ENCODE results near the gene SMIM5.
"Not testable (repeated sequence)": the region's sequence is repeated elsewhere in the genome, so short reads cannot be mapped to it uniquely, and the experiment has no call there.

SMIM5 gene, protein sequence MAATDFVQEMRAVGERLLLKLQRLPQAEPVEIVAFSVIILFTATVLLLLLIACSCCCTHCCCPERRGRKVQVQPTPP

DNA sequence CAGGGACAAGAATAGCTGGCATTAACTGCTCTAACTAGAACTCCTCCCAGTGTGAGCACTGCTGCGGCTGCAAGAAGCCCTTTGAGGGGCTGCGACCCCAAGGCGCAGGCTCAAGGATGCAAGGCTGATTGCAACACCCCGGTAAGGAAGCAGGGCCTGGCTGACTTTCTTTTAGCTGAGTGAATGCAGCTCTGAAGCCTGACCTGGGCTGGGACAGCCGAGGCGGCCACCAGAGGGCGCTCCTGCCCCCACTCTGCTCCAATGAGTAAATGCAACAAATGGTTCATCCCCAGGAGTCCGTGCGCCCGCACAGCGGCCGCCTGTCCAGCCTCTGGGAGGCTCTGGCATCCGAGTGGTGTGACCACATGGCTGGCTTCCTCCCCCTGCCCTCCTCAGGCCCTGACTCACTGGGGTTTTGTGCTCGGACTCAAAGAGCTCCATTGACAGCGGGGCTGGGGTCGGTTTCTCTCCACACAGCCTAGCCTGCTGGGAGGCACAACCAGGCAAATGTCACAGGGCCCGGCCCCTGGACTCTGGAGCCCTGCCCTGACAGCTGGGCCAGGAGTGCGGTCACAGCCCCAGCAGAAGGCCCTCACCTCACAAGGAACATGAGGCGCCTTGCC is at the start of gene SMIM5:
Gene SMIM5 (plus strand): TSS at position 572 of the 623 bp plus-strand sequence. CDS start 6,768 bp downstream, outside the sequence.
- DNase-seq, result no peak

DNA sequence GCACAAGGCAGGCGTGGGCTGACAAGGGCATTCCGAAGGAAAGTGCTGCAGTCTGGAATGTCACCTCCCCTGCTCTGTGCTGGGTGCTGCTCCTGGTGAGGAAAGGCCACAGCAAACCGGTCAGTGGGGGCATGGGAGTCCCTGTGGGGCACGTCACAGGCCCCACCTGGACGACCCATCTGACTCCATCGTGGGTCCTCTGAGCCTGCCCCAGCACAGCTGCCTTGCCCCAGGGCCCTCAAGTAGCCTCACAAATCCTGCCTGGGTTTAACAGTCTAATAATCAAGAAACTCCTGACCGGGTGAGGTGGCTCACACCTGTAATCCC is 48.4 kb upstream of the SMIM5 start:
- no peak for DNase-seq

DNA sequence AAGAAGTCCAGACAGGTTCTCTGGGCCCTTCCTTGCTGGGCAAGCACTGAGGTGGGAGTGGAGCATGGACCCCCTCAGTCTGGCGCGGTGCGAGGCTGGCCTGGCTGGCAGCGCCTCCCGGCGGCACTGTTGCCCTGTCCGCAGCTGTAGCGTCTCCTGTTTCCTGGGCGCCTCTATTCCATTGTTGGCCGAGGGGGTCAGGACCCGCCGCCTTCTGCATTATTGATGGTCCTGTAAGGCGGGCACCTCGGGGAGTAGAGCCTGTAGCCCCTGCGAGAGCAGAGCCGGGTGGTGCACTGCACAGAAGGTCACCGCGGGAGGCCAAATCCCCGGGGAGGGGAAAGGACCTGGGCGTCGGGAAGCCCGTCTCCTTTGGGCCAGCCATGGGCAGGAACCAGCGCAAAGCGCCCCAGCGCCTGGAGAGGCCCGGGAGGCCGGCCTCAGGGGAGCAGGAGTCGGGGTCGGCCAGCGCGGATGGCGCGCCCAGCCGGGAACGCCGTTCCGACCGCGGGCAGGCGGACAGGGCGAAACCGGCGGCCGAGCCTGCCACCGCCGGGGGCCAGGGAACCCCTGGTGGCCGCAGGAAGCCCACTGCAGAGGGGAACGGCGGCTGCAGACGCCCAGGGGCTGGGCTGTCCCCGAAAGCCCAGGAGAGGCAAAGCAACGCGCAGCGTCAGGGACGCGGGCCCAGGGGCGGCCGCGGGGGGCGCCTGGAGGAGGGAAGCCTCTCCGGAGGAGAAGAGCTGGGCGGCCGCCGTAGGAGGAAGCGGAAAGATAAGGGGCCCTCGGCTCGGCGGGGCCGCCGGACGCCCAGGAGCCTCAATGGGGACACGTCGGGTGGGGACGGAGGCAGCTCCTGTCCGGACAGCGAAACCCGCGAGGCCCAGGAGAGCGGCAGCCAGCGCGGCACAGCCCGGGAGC is 45.3 kb upstream of the SMIM5 start, which contains the start of gene MYO15B:
Gene MYO15B (plus strand): TSS at position 126 of the 921 bp plus-strand sequence. CDS start 258 bp downstream, at position 384.
- DNase-seq, result peak; percentile 38

DNA sequence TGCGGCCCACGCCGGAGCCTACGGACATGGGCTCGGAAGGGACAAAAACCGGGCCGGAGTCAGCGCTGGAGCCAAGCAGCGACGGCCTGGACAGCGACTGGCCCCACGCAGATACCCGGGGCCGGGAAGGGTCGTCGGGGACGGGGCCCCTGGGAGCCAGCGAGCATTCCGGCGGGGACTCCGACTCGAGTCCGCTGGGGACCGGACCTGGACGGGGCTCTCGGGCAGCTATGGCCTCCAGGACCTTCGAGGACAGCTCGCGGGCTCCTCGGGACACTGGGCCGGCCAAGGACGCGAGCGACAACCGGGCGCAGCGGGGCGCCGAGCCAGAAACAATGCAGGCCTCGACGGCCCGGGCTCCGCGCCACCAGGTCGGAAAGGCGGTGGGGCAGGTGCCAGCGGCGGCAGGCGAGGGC is 44.6 kb upstream of the SMIM5 start:
- no peak for DNase-seq

DNA sequence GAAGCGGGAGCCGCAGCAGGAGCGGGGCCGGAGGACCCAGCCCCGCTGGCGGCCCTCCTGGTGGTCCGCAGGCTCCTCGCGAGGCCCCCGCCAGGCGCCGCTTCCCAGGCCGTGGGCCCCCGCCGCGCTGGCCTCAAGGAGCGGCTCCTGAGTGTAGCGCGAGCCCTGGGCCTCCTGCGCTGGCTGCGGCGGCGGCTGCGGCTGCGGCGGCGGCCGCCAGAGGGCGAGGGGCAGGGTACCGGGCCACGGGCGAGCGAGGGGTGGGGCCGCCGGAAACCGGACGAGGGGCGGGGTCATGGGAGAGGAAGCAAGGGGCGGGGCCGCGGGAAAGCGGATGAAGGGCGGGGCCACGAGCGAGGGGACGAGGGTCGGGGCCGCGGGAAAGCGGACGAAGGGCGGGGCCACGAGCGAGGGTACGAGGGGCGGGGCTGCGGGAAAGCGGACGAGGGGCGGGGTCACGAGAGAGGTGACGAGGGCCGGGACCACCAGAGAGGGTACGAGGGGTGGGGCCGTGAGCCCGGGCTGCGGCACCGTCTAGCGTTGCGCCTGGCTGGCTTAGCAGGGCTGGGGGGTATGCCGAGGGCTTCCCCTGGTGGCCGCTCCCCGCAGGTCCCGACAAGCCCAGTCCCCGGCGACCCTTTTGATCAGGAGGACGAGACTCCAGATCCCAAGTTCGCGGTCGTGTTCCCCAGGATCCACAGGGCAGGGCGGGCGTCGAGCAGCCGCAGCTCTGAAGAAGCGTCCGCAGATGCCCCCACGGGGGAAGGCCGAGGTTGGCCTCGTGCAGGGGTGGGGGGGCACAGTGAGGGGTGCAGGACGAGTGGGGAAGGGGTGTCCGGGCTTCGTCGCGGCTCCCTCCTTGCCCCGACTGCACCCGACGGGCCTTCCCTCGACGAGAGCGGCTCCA is 44.0 kb upstream of the SMIM5 start:
- peak; percentile 88 for DNase-seq

DNA sequence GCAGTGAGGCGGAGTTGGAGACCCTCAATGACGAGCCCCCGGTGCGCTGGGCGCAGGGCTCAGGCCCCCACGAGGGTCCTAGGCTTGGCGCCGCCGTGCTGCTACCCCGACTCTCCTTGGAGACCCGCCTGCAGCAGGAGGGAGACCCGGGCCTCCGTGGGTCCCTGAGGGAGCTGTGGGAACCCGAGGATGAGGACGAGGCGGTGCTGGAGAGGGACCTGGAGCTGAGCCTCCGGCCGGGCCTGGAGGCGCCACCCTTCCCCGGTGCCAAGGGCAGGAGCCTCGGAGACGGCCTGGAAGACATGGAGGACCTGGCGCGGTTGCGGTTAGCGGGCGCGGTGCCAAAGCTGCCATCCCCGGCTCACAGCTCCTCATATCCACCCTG is 43.3 kb upstream of the SMIM5 start:
- no peak for DNase-seq

GRCh38 chr17:75590314-75590761 is 42.9 kb upstream of the SMIM5 start:
- no peak for DNase-seq

DNA sequence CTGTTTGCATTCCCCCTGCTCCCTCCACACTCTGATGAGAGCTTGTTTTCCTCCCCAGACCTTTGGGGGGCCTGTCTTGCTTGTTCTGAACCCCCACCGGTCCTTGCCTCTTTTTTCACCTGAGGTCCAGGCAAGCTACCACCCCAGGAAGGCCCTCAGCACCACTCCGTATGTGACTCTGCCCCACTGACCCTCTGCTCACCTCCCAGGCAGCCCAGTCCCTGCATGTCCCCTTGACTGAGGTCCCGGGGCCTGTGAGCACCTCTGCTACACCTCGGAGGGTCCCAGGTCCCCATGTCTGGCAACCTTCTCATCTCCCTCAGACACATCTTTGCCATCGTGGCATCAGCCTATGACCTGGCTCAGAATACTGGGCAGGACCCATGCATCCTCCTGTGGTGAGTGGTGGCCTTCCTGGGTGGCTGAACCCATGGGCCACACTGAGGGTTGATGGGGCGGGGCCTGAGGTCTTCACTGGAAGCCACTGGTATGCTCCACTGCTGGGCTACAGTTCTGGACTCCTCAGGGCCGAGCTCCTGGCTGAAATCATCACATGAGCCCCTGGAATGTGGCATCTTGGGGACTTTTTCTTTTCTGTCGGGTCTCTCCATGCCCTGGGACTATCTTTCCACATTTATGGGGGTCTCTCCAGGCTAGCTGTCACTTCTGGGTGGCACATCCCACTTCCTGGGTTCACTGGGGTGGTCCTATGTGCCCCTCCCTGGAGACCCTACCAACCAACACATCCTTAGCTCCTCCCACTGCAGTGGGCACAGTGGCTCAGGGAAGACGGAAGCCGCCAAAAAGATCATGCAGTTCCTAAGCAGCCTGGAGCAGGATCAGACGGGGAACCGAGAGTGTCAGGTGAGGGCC is 42.1 kb upstream of the SMIM5 start:
- no peak for DNase-seq

DNA sequence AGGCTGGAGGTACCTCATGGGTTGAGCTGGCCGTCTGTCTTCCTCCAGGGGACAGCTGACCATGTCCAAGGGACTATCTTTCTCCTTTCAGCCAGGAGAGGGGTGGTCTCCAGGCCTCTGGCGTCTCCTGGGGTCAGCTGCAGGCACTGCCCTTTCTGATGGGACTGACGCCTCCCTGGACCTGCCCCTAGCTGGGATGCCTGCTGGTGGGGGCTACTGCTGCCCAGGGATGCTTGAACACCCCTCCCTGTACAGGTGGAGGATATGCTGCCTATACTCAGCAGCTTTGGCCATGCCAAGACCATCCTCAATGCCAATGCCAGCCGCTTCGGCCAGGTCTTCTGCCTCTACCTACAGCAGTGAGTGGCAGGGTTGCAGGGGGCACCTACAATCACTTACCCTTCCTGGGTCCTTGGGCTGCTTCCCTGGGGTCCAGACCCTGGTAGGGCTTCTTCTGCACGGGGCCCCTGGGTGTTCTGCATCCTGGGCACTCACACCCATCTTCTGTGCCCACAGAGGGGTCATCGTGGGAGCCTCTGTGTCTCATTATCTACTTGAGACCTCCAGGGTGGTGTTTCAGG is 41.4 kb upstream of the SMIM5 start:
- DNase-seq, result no peak

- DNase-seq, result no peak
Measured at GRCh38 chr17:75592348-75593020, 40.8 kb upstream of the SMIM5 start.

DNA sequence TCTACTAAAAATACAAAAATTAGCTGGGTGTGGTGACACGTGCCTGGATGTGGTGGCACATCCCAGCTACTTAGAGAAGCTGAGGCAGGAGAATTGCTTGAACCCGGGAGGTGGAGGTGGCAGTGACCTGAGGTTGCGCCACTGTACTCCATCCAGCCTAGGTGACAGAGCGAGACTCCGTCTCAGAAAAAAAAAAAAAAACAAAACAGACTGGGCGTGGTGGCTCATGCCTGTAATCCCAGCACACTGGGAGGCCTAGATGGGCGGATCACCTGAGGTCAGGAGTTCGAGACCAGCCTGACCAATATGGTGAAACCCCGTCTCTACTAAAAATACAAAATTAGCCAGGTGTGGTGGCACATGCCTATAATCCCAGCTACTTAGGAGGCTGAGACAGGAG is 39.8 kb upstream of the SMIM5 start:
- not testable (repeated sequence) for DNase-seq

DNA sequence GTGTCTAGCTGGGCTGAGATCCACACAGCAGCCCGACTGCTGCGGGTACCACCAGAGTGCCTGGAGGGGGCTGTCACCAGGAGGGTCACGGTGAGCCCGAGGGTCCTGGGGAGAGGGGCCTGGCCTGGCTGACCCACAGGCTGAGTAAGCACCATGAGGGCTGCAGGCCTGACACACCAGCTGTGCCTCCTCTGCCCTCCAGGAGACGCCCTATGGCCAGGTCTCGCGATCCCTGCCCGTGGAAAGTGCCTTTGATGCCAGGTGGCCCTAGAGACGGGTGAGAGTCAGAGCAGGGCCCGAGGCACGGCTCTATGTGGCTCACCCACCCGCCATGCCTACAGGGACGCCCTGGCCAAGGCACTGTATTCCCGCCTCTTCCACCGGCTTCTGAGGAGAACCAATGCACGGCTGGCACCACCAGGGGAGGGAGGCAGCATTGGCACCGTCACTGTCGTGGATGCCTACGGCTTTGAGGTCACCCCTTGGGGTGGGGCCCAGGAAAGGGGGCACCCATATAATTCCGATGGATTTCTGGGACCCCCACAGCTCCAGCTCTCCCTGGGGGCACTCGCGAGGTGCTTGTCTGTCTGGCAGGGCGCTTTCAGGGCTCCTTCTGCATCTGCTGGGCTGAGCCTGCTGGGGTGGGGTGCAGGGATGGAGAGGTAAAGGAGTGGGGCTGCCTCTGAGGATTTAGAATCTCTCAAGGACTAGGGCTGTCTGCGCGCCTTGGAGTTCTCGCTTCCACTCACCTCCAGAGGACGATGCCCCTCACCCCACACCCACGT is 38.5 kb upstream of the SMIM5 start:
- no peak for DNase-seq

DNA sequence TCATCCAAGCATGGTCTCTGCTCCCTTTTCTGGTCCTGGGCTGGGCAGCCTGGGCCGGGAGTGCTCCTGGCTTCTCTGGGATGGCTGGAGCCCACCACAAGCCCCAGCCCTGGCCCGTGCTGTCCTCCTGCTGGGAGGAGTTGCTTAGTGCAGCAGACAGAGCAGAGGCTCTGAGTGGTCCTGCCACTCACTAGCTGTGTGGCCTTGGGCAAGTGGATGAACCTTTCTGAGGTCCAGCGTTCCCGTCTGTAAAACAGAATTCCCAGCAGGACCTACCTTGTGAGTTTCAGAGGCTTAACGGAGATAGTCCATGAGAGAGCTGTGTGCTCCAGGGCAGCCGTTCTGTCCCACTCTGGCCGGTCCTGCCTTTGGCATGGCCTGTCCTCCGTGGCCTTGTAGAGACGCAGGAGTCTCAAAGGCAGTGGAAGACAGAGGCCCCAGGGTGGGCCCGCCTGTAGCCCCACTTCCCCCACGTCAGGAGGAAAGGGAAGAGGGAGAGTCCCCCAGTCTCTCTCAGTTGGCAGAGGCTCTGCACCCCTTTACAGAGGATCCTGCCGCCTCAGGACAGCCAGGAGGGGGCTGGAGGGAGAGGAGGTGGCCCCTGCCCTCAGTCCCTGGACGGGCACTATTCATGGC is 37.8 kb upstream of the SMIM5 start:
- DNase-seq, result no peak

- no peak for DNase-seq
Measured at GRCh38 chr17:75595920-75596313, 37.3 kb upstream of the SMIM5 start.

DNA sequence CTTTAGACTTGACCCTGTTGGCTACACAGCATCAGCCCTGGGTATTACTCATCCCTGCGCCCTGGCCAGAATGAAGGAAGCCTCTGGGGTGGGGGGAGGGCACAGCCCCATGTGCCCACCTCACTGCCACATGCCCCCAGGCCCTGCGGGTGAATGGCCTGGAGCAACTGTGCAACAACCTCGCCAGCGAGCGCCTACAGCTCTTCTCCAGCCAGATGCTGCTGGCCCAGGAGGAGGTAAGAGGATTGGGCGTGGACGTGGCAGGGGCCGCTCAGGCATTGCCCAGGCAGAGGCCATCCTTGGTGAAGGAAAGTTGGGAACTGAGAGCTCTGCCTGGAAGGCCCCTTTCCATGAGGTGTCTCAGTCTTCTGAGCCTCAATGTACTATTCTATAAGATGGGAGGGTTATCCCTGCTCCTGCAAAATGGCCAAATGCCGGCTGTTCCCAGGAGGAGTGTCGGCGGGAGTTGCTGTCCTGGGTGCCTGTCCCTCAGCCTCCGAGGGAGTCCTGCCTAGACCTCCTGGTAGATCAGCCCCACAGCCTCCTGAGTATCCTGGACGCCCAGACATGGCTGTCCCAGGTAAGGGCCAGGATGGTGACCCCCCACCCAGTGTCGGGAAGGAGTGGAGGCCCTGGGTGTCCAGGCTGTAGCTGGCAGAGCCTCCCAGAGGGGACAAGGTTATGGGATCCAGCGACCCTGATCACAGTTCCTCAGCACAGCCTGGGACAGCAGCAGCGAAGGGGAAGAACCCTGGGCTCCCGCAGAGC is 36.7 kb upstream of the SMIM5 start:
- DNase-seq, result no peak

GRCh38 chr17:75601057-75601987 is 31.9 kb upstream of the SMIM5 start:
- DNase-seq, result peak; percentile 49

GRCh38 chr17:75602644-75603043 is 30.6 kb upstream of the SMIM5 start:
- DNase-seq, result no peak

- no peak for DNase-seq
Measured at GRCh38 chr17:75603123-75603522, 30.1 kb upstream of the SMIM5 start.

Measured in NCI-H510A (cell line).